ENCODE data around the gene ZNF32. TPM values are rescaled to one million over a fixed set of nuclear protein-coding genes. Genes with fewer than 3 reads are reported as not detected.

The ZNF32 gene
- total and polyA plus RNA-seq, 11 donors: 32.8 to 78.2 (median 42.4) TPM

DNA sequence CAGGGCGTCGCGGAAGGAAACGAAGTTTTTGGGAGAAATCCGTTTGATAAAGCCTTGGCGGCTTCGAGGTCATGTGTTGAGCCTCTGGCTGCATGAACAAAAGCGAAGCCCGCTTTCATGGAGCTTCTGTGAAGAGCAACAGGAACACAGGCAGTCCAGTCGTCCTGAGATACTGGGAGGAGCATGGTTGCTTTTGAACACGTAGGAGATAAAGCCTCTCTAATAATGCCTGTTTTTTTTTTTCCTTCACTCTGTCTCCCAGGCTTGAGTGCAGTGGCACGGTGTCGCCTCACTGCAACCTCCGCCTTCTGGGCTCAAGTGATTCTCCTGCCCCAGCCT lies 473 bp upstream of the ZNF32 start:
- intact Hi-C loops (cut with DNase I): no loop called here
- peak; percentile 11 to 47 (median 17) for ATAC-seq
- no peak for DNase-seq
- Histone ChIP-seq H3K9me3 (peaks cover 2 to 35% (median 24%) of the 10 kb centered on the region in 12 donors), H3K27ac (peak overlapping the region; percentile 0 to 92 (median 84)), H3K4me1 (peaks cover 0 to 17% (median 8%) of the 10 kb centered on the region in 12 donors), H3K36me3 (peaks cover 2 to 26% (median 20%) of the 10 kb centered on the region in 9 donors), H3K4me3 (peak overlapping the region; percentile 59 to 100 (median 84)), H3K27me3 (no peaks in the 10 kb centered on the region)
- TF ChIP-seq CTCF (IDR thresholded peaks at IDR 0.05) (no peak), POLR2A (IDR thresholded peaks at IDR 0.05) (no peak)
- WGBS, 4 donors: 16 to 22% (median 18%) methylated on average over 14 of the region's 14 CpGs

DNA sequence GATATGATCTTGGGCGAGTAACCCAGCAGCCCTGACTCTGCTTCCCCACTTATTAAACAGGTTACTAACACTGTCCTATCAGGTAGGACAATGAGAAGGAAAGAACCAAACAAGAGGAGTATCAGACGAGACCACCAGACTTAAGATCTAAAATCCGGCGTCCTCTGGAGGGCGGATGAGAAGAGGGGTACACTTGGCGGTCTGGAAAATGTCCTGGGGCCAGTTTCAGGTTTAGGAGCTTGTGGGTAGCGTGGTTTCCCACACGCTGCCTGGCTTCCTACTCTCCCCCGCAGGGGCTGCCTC lies 635 bp downstream of the ZNF32 start:
- peak in 1 of 5 donors; percentile 18 for DNase-seq
- 33 to 50% (median 39%) methylated on average over 7 to 9 of the region's 9 CpGs for WGBS, 4 donors
- no peak for TF ChIP-seq POLR2A (IDR thresholded peaks at IDR 0.05)
- TF ChIP-seq CTCF (IDR thresholded peaks at IDR 0.05): no peak
- Histone ChIP-seq H3K27ac (peak overlapping the region; percentile 0 to 92 (median 84)), H3K9me3 (peaks cover 7 to 46% (median 35%) of the 10 kb centered on the region in 12 donors), H3K27me3 (no peaks in the 10 kb centered on the region), H3K36me3 (peaks cover 10 to 37% (median 30%) of the 10 kb centered on the region in 9 donors), H3K4me1 (peaks cover 0 to 17% (median 8%) of the 10 kb centered on the region in 12 donors), H3K4me3 (peak overlapping the region; percentile 59 to 100 (median 84))
- ATAC-seq: no peak
- intact Hi-C loops (cut with DNase I): no loop called here

GRCh38 chr10:43647576-43647975 lies 1.1 kb downstream of the ZNF32 start:
- ATAC-seq (no peak), DNase-seq (peak in 1 of 5 donors; percentile 8)
- TF ChIP-seq POLR2A (IDR thresholded peaks at IDR 0.05): no peak
- no peak for TF ChIP-seq CTCF (IDR thresholded peaks at IDR 0.05)
- H3K36me3 ChIP-seq: peaks cover 10 to 42% (median 34%) of the 10 kb centered on the region in 9 donors
- peak overlapping the region in 10 of 12 donors; percentile 73 to 100 (median 86) for H3K4me3 ChIP-seq
- intact Hi-C loops (cut with DNase I): no loop called here
- H3K27ac ChIP-seq: no peak overlapping the region
- 94 to 96% (median 95%) methylated on average over 6 of the region's 6 CpGs for WGBS, 4 donors
- peaks cover 0 to 17% (median 8%) of the 10 kb centered on the region in 12 donors for H3K4me1 ChIP-seq
- no peaks in the 10 kb centered on the region for H3K27me3 ChIP-seq
- H3K9me3 ChIP-seq: peaks cover 7 to 51% (median 39%) of the 10 kb centered on the region in 12 donors

DNA sequence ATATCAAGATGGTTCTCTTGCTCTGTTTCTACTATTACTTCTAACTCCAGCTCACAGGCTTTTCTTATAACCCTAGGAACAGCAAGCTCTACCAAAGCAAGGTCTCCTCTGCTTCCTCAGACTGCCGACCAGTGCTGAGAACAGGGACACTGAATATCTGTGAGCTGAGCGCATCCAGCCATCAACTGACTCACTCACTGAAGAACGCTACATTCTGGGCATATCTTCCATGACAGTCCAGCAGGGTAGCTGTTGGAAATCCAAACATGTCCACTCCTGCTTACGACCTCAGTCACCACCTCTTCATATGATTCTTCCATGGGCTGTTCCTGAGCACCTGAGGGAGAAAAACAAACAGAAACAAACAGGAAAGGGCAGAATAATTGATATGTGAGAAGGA lies 2.8 kb downstream of the ZNF32 start:
- Histone ChIP-seq H3K27ac (no peak overlapping the region), H3K9me3 (peaks cover 7 to 68% (median 52%) of the 10 kb centered on the region in 12 donors), H3K36me3 (peaks cover 10 to 48% (median 36%) of the 10 kb centered on the region in 9 donors), H3K27me3 (no peaks in the 10 kb centered on the region), H3K4me3 (no peak overlapping the region), H3K4me1 (peaks cover 0 to 17% (median 8%) of the 10 kb centered on the region in 12 donors)
- TF ChIP-seq CTCF (IDR thresholded peaks at IDR 0.05): no peak
- no peak for TF ChIP-seq POLR2A (IDR thresholded peaks at IDR 0.05)
- intact Hi-C loops (cut with DNase I): no loop called here
- WGBS, 4 donors: 97 to 99% (median 98%) methylated on average over 4 of the region's 4 CpGs
- ATAC-seq (no peak), DNase-seq (no peak)
